LNCaP clone FGC (cell line): ENCODE data around the gene HIF3A.

Experiments used
- DNase-seq: peaks from one replicate; pipeline ENCODE4 v3.0.0-alpha.2; 2011; ENCODE audit warnings: low read depth
- H3K4me3 ChIP-seq: 2 replicates; pipeline ENCODE4 v1.5.1; 2011; ENCODE audit warnings: mild to moderate bottlenecking, low read depth, low read length, control low read depth
- TF ChIP-seq, protein P1 (sequence below): IDR thresholded peaks from 2 replicates; pipeline ENCODE4 v1.5.1; 2012; ENCODE audit warnings: mild to moderate bottlenecking; ENCODE audit not compliant: control insufficient read depth, insufficient read depth; ENCODE audit errors: extremely low read depth

HIF3A gene

GRCh38 chr19:46357846-46358583 lies 61.2 kb downstream of the HIF3A start:
- TF ChIP-seq, protein P1, sequence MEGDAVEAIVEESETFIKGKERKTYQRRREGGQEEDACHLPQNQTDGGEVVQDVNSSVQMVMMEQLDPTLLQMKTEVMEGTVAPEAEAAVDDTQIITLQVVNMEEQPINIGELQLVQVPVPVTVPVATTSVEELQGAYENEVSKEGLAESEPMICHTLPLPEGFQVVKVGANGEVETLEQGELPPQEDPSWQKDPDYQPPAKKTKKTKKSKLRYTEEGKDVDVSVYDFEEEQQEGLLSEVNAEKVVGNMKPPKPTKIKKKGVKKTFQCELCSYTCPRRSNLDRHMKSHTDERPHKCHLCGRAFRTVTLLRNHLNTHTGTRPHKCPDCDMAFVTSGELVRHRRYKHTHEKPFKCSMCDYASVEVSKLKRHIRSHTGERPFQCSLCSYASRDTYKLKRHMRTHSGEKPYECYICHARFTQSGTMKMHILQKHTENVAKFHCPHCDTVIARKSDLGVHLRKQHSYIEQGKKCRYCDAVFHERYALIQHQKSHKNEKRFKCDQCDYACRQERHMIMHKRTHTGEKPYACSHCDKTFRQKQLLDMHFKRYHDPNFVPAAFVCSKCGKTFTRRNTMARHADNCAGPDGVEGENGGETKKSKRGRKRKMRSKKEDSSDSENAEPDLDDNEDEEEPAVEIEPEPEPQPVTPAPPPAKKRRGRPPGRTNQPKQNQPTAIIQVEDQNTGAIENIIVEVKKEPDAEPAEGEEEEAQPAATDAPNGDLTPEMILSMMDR: no peak
- DNase-seq: no peak
- no peak overlapping the region for H3K4me3 ChIP-seq

DNA sequence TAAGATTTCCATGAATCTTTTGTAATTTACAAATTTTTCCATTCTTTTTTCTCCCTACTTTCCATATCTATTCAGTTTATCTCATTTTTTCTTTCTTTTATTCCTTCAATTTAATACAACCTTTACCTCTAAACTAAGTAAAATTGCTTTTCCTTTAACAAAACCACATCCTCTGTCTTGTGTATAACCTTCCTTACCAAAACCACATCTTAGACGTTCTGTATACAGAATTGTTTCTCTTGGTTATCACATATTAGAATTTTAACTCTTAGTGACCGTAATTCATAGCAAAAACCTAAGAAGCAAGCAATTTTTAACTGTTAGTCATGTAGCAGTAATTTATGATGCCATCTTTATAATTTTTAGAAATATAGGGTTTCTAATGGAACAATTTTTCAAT lies 65.1 kb downstream of the HIF3A start:
- TF ChIP-seq, protein P1: no peak
- DNase-seq: no peak
- no peak overlapping the region for H3K4me3 ChIP-seq

GRCh38 chr19:46364359-46364758 lies 67.5 kb downstream of the HIF3A start:
- no peak for DNase-seq
- H3K4me3 ChIP-seq: no peak overlapping the region
- TF ChIP-seq, protein P1: no peak

GRCh38 chr19:46365561-46365960 lies 68.7 kb downstream of the HIF3A start:
- no peak overlapping the region for H3K4me3 ChIP-seq

GRCh38 chr19:46366620-46367292 lies 69.9 kb downstream of the HIF3A start:
- TF ChIP-seq, protein P1: no peak
- DNase-seq: no peak
- H3K4me3 ChIP-seq: no peak overlapping the region

More at GRCh38 chr19:46365561-46365960, 68.7 kb downstream of the HIF3A start:
- TF ChIP-seq, protein P1: no peak
- DNase-seq: no peak

DNA sequence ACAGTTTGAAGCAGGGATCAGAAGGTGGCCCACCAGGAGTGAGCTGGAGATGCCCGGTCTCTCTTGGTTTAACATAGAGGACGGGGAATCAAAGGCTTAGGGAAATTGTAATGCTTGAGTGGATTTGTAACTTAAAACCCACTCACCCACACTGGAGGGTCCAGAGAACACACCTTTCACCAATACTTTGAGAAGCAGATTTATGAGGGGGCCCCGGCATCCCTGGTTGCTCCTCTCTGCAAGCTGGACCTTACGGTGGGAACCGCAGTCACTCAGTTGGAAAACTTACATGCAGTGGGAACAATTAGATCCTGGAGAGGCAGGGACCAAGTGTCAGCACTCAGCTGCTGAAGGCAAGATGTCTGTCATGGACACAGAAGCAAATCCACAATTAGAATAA lies 70.6 kb downstream of the HIF3A start:
- DNase-seq: no peak
- no peak overlapping the region for H3K4me3 ChIP-seq
- TF ChIP-seq, protein P1: no peak

DNA sequence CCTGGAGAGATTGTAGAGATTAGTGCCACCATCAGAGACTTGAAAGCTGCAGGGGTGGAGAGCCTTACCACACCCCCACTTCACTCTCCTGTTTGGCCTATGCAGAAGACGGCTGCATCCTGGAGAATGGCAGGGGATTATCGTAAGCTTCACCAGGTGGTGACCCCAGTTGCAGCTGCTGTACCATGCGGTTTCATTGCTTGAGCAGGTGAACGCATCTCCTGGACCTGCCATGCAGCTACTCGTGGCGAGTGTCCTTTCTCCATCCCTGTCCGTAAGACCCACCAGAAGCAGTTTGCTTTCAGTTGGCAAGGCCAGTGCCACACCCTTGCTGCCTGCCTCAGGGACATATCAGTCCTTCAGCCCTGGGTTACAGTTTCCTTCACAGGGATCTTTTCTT lies 71.3 kb downstream of the HIF3A start:
- no peak overlapping the region for H3K4me3 ChIP-seq
- TF ChIP-seq, protein P1: no peak
- DNase-seq: no peak
